Activated B cell treated with CpG ODN at 0.5 μM for 24 hours (primary cell): Measurements from ENCODE around the gene C2orf69. TPM values are rescaled to one million over a fixed set of nuclear protein-coding genes. Genes with fewer than 3 reads are reported as not detected.

ENCODE experiments used
- ATAC-seq: fragments of 200-7000 bp; cut with Tn5 transposase; one replicate; pipeline ENCODE4 v1.10.0; 2021; ENCODE audit warnings: low read depth, mild to moderate bottlenecking, moderate library complexity
- CTCF ChIA-PET: fragments of 350-600 bp; sonication (Branson Sonifier 250); formaldehyde crosslinking; loops from one replicate; lab custom pipeline; 2021; ENCODE audit warnings: antibody characterized with exemption; lab: Charles Lee
- POLR2A ChIA-PET: fragments of 350-600 bp; sonication (Branson Sonifier 250); formaldehyde crosslinking; loops from one replicate; lab custom pipeline; 2021; ENCODE audit warnings: antibody characterized with exemption; lab: Charles Lee
- DNase-seq: peaks from one replicate; pipeline ENCODE4 v3.0.0; 2022
- H3K27ac Mint-ChIP-seq: one replicate; pipeline ENCODE4 v1.8.0; 2020; ENCODE audit warnings: mixed read lengths
- H3K27me3 Mint-ChIP-seq: one replicate; pipeline ENCODE4 v1.8.0; 2021; ENCODE audit warnings: mixed read lengths
- H3K36me3 Mint-ChIP-seq: one replicate; pipeline ENCODE4 v1.8.0; 2021; ENCODE audit warnings: low read depth, mixed read lengths
- H3K4me1 Mint-ChIP-seq: one replicate; pipeline ENCODE4 v1.8.0; 2021; ENCODE audit warnings: mixed read lengths
- H3K4me3 Mint-ChIP-seq: one replicate; pipeline ENCODE4 v1.8.0; 2020; ENCODE audit warnings: mild to moderate bottlenecking, mixed read lengths
- H3K9me3 Mint-ChIP-seq: one replicate; pipeline ENCODE4 v1.8.0; 2020; ENCODE audit warnings: mixed read lengths
- intact Hi-C: fragments of 100-400 bp; cut with micrococcal nuclease; formaldehyde crosslinking; loops from one replicate; pipeline ENCODE4 v1.15.1; 2024
- total RNA-seq: library from RNA; stranded (reverse); gene quantifications from 2 replicates; pipeline ENCODE4 v1.2.3, GENCODE V29; 2022
- TF ChIP-seq, protein P1 (sequence below): fragments of 200-600 bp; IDR thresholded peaks from one replicate; pipeline ENCODE4 v1.8.0; 2022; ENCODE audit warnings: antibody characterized with exemption, mild to moderate bottlenecking

C2orf69 gene
- total RNA-seq, result 12.1 and 12.6 TPM in 2 replicates

DNA sequence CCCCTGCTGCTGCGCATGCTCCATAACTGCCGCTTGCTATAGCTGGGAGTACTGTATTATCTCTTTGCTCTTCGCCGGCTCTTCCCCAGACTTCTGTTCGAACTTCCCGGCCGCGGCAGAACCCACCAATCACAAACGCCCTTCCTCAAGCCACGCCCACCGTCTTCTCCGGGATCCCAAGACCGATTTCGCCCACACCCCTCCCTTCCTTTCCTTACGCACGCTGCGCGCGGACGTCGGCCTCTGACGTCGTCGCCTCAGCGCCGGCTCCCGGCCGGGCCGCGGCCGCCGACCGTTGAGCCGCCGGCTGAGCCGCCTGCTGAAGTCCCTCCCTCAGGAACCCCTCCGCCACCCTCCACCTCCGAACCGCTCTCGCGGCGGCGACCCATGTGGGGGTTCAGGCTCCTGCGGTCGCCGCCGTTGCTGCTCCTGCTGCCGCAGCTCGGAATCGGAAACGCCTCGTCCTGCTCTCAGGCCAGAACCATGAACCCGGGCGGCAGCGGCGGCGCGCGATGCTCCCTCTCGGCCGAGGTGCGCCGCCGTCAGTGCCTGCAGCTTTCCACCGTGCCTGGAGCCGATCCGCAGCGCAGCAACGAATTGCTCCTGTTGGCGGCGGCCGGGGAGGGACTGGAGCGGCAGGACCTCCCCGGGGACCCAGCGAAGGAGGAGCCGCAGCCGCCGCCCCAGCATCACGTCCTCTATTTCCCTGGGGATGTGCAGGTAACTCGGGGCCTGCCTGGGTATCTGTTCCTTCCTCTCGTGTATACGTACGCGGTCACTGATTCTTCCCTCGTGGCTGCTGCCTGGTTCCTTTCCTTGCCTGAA lies at the start of gene C2orf69:
TSS of gene C2orf69 (plus strand) at position 242 of the 825 bp plus-strand sequence. CDS start at position 388, 146 bp downstream.
- H3K27ac Mint-ChIP-seq, result peak within 1 kb of the TSS; percentile 94
- H3K36me3 Mint-ChIP-seq, result peaks cover 13% of the 10 kb centered on the region
- H3K4me1 Mint-ChIP-seq, result peaks cover 35% of the 10 kb centered on the region
- intact Hi-C loops, result loop anchor here (1.0 to 5.0 kb wide), 10 partner anchors 44 to 1871 kb away; partner anchors contain the start of genes ALS2, BZW1, CLK1 and FTCDNL1
- peak; percentile 83 for ATAC-seq
- DNase-seq, result peak; percentile 86
- TF ChIP-seq, protein P1, sequence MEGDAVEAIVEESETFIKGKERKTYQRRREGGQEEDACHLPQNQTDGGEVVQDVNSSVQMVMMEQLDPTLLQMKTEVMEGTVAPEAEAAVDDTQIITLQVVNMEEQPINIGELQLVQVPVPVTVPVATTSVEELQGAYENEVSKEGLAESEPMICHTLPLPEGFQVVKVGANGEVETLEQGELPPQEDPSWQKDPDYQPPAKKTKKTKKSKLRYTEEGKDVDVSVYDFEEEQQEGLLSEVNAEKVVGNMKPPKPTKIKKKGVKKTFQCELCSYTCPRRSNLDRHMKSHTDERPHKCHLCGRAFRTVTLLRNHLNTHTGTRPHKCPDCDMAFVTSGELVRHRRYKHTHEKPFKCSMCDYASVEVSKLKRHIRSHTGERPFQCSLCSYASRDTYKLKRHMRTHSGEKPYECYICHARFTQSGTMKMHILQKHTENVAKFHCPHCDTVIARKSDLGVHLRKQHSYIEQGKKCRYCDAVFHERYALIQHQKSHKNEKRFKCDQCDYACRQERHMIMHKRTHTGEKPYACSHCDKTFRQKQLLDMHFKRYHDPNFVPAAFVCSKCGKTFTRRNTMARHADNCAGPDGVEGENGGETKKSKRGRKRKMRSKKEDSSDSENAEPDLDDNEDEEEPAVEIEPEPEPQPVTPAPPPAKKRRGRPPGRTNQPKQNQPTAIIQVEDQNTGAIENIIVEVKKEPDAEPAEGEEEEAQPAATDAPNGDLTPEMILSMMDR, result no peak
- ChIA-PET POLR2A (interaction anchor here (0.7 to 0.9 kb wide), 2 partner anchors 10 to 14 kb away, joined by 3 read pairs; no protein-coding TSS in a partner anchor), CTCF (no interaction called here)
- peak within 1 kb of the TSS; percentile 94 for H3K4me3 Mint-ChIP-seq
- no peaks in the 10 kb centered on the region for H3K27me3 Mint-ChIP-seq
- H3K9me3 Mint-ChIP-seq, result peaks cover under 1% of the 10 kb centered on the region

GRCh38 chr2:199862788-199863187 lies 48.3 kb upstream of the C2orf69 start:
- ChIA-PET POLR2A (no interaction called here), CTCF (interaction anchor here (2.2 kb wide), 1 partner anchor 1549 kb away, joined by 5 read pairs; no protein-coding TSS in a partner anchor)
- intact Hi-C loops, result no loop called here
- ATAC-seq, result no peak
- Mint-ChIP-seq H3K27ac (no peak overlapping the region), H3K4me3 (no peak overlapping the region), H3K4me1 (no peaks in the 10 kb centered on the region), H3K27me3 (peaks cover 4% of the 10 kb centered on the region), H3K36me3 (no peaks in the 10 kb centered on the region), H3K9me3 (no peaks in the 10 kb centered on the region)
- TF ChIP-seq, protein P1, result no peak
- no peak for DNase-seq

GRCh38 chr2:199865905-199866304 lies 45.2 kb upstream of the C2orf69 start:
- Mint-ChIP-seq H3K27me3 (no peaks in the 10 kb centered on the region), H3K27ac (no peak overlapping the region), H3K36me3 (no peaks in the 10 kb centered on the region), H3K9me3 (no peaks in the 10 kb centered on the region), H3K4me3 (no peak overlapping the region), H3K4me1 (no peaks in the 10 kb centered on the region)
- ATAC-seq (no peak), DNase-seq (no peak)
- CTCF ChIA-PET, result no interaction called here
- TF ChIP-seq, protein P1, result no peak
- POLR2A ChIA-PET, result no interaction called here
- intact Hi-C loops, result no loop called here

- no peaks in the 10 kb centered on the region for H3K9me3 Mint-ChIP-seq
- TF ChIP-seq, protein P1, result no peak
- DNase-seq (no peak), ATAC-seq (no peak)
- no peaks in the 10 kb centered on the region for H3K4me1 Mint-ChIP-seq
- H3K27ac Mint-ChIP-seq, result no peak overlapping the region
- H3K36me3 Mint-ChIP-seq, result no peaks in the 10 kb centered on the region
- ChIA-PET CTCF (no interaction called here), POLR2A (no interaction called here)
- intact Hi-C loops, result no loop called here
- H3K4me3 Mint-ChIP-seq, result no peak overlapping the region
- no peaks in the 10 kb centered on the region for H3K27me3 Mint-ChIP-seq
Observed at GRCh38 chr2:199868431-199869226, 42.5 kb upstream of the C2orf69 start.

DNA sequence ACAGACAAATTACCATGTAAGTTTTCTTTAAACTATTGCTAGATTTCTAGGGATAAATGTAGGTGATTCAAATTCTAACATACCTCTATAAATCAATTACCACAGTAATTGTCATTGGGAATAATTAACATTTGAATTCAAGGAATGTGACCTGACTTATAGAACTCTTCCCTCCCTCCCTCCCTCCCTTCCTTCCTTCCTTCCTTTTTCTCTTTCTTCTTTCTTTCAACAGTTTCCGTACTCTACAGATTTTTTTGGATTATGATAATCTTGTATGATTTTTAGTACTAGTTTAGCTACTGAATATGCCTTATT lies 41.9 kb upstream of the C2orf69 start:
- POLR2A ChIA-PET, result no interaction called here
- intact Hi-C loops, result no loop called here
- no peak for ATAC-seq
- CTCF ChIA-PET, result no interaction called here
- Mint-ChIP-seq H3K9me3 (peaks cover 4% of the 10 kb centered on the region), H3K27ac (no peak overlapping the region), H3K27me3 (no peaks in the 10 kb centered on the region), H3K36me3 (peaks cover 2% of the 10 kb centered on the region), H3K4me1 (no peaks in the 10 kb centered on the region), H3K4me3 (no peak overlapping the region)
- no peak for DNase-seq
- TF ChIP-seq, protein P1, result no peak
